ENCODE results near the gene LONRF3.

- TF ChIP-seq POLR2A (IDR thresholded peaks at IDR 0.05; ENCODE audit: low read depth) (no peak), POLR2AphosphoS5 (IDR thresholded peaks at IDR 0.05) (no peak), CTCF (IDR thresholded peaks at IDR 0.05) (no peak)
Observed at GRCh38 chrX:119013164-119013563, 38.7 kb downstream of the LONRF3 start.
